NCI-H1092 treated with DMSO at 0.1 percent for 48 hours (cell line): Measurements from ENCODE around the gene SLC13A5.
"Not testable (repeated sequence)": the region's sequence is repeated elsewhere in the genome, so short reads cannot be mapped to it uniquely, and the experiment has no call there.

Source experiments
- DNase-seq: peaks from one replicate; lab custom pipeline; 2025; lab: John Stamatoyannopoulos, UW

The SLC13A5 gene

GRCh38 chr17:6711081-6711674 lies 2.0 kb downstream of the SLC13A5 start:
- no peak for DNase-seq

GRCh38 chr17:6710317-6710716 lies 2.9 kb downstream of the SLC13A5 start:
- no peak for DNase-seq

GRCh38 chr17:6708357-6708961 lies 4.7 kb downstream of the SLC13A5 start:
- DNase-seq, result no peak

GRCh38 chr17:6706996-6707395 lies 6.2 kb downstream of the SLC13A5 start:
- no peak for DNase-seq

- no peak for DNase-seq
Measured at GRCh38 chr17:6706499-6706898, 6.7 kb downstream of the SLC13A5 start.

GRCh38 chr17:6704470-6705052 lies 8.6 kb downstream of the SLC13A5 start:
- no peak for DNase-seq

GRCh38 chr17:6703751-6704150 lies 9.4 kb downstream of the SLC13A5 start:
- DNase-seq, result no peak

- DNase-seq, result no peak
Measured at GRCh38 chr17:6702567-6703215, 10.5 kb downstream of the SLC13A5 start.

- no peak for DNase-seq
Measured at GRCh38 chr17:6701719-6702118, 11.4 kb downstream of the SLC13A5 start.

- no peak for DNase-seq
Measured at GRCh38 chr17:6700948-6701307, 12.2 kb downstream of the SLC13A5 start.

GRCh38 chr17:6699997-6700947 lies 12.9 kb downstream of the SLC13A5 start:
- DNase-seq, result no peak

- no peak for DNase-seq
Measured at GRCh38 chr17:6698004-6698403, 15.2 kb downstream of the SLC13A5 start.

- no peak for DNase-seq
Measured at GRCh38 chr17:6696906-6697305, 16.3 kb downstream of the SLC13A5 start.

GRCh38 chr17:6695565-6695964 lies 17.6 kb downstream of the SLC13A5 start:
- DNase-seq, result no peak

GRCh38 chr17:6695051-6695450 lies 18.1 kb downstream of the SLC13A5 start:
- DNase-seq, result no peak

- not testable (repeated sequence) for DNase-seq
Measured at GRCh38 chr17:6691958-6692357, 21.2 kb downstream of the SLC13A5 start.

GRCh38 chr17:6691546-6691945 lies 21.6 kb downstream of the SLC13A5 start:
- DNase-seq, result no peak

GRCh38 chr17:6690641-6691040 lies 22.5 kb downstream of the SLC13A5 start:
- DNase-seq, result no peak

GRCh38 chr17:6688944-6689343 lies 24.2 kb downstream of the SLC13A5 start:
- no peak for DNase-seq

GRCh38 chr17:6686026-6686425 lies 27.1 kb downstream of the SLC13A5 start:
- DNase-seq, result no peak

GRCh38 chr17:6684881-6685767 lies 28.0 kb downstream of the SLC13A5 start:
- no peak for DNase-seq
